Measurements from ENCODE around the gene ZBTB46. TPM values are rescaled to one million over a fixed set of nuclear protein-coding genes. Genes with fewer than 3 reads are reported as not detected.

The ZBTB46 gene
- total RNA-seq, 1 donor from 2014 or later, result 0.84 TPM

DNA sequence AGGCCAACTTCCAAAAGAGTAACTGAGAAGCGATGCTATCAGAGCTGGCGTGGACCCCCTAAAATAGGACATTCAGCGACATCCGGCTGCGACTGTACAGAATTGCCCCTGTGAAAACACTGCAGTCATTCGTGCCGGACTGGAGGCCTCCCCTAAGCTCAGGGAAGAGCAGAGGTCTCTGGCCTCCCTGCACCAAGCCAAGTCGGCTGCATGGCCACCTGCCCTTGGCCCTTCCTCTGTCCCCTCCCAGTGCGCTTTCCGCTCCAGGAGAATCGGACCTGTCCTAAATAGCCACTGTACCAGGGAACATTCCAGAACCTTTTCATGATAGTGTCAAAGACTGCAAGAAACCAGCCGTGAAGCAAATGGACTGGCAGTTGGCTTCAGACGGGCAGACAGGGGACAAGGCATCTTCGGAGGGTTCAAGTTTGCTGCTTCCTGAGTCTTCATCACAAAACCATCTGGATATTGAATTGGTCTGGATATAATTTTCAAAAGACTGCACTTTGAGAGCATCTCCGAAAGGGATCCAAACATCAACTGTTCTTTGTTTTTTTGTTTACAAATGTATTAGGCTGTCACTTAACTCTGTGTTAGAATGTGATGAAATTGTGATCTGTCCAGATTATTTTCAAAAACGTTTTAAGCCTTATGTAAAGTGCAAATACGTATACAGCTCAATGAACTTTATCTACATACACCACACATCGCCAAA is 75.0 kb downstream of the ZBTB46 start:
- no peaks in the 10 kb centered on the region for H3K36me3 Mint-ChIP-seq (ENCODE audit: low read depth)
- H3K27me3 Mint-ChIP-seq, result peaks cover 15% of the 10 kb centered on the region
- no peak for DNase-seq
- intact Hi-C loops (cut with micrococcal nuclease), result no loop called here
- peaks cover 10% of the 10 kb centered on the region for H3K4me1 Mint-ChIP-seq
- H3K27ac Mint-ChIP-seq, result peak overlapping the region; percentile 29
- H3K9me3 Mint-ChIP-seq, result no peaks in the 10 kb centered on the region
- no peak overlapping the region for H3K4me3 Mint-ChIP-seq

DNA sequence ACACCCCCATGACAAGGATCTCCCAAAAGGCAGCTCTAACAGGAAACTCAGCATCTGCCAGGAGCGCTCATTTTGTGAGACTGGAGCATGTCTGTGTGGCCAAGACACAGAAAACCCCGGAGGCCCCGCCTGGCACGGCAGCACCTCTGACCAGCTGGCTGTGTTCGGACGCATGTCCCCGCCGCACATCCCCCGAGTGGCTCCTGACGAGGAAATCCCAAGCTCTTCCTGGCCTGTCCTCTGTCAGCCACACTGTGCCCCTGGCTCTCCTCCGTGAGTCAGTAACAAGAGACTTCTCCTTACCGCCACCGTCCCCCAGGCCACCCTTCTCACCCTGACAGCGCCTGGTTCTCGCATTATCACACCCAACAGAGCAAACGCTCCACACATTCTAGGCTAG is 77.1 kb downstream of the ZBTB46 start:
- no peak overlapping the region for H3K4me3 Mint-ChIP-seq
- DNase-seq, result no peak
- H3K27me3 Mint-ChIP-seq, result peaks cover 9% of the 10 kb centered on the region
- H3K27ac Mint-ChIP-seq, result no peak overlapping the region
- intact Hi-C loops (cut with micrococcal nuclease), result no loop called here
- no peaks in the 10 kb centered on the region for H3K36me3 Mint-ChIP-seq (ENCODE audit: low read depth)
- no peaks in the 10 kb centered on the region for H3K9me3 Mint-ChIP-seq
- H3K4me1 Mint-ChIP-seq, result peaks cover 17% of the 10 kb centered on the region

DNA sequence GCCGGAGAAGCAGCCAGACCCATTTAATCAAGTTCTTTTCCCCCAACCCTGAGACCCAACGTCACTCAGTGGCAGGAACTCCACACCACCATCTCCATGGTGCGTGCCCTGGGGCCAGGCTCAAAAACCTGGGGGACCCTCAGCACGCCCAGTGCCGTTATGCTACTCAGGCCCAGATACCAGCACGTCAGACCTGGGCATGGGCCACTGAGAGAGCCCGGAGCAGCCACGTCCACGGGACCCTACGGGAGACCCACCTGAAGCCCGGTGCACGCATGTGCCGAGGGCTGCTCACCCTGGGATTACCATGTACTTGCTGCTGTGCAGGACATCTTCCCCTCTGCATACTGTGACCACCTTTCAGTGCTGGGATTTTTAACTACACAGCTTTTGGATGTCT is 77.7 kb downstream of the ZBTB46 start:
- H3K4me1 Mint-ChIP-seq, result peaks cover 17% of the 10 kb centered on the region
- no peaks in the 10 kb centered on the region for H3K9me3 Mint-ChIP-seq
- intact Hi-C loops (cut with micrococcal nuclease), result no loop called here
- H3K4me3 Mint-ChIP-seq, result no peak overlapping the region
- no peak for DNase-seq
- no peaks in the 10 kb centered on the region for H3K36me3 Mint-ChIP-seq (ENCODE audit: low read depth)
- H3K27me3 Mint-ChIP-seq, result peaks cover 8% of the 10 kb centered on the region
- no peak overlapping the region for H3K27ac Mint-ChIP-seq

DNA sequence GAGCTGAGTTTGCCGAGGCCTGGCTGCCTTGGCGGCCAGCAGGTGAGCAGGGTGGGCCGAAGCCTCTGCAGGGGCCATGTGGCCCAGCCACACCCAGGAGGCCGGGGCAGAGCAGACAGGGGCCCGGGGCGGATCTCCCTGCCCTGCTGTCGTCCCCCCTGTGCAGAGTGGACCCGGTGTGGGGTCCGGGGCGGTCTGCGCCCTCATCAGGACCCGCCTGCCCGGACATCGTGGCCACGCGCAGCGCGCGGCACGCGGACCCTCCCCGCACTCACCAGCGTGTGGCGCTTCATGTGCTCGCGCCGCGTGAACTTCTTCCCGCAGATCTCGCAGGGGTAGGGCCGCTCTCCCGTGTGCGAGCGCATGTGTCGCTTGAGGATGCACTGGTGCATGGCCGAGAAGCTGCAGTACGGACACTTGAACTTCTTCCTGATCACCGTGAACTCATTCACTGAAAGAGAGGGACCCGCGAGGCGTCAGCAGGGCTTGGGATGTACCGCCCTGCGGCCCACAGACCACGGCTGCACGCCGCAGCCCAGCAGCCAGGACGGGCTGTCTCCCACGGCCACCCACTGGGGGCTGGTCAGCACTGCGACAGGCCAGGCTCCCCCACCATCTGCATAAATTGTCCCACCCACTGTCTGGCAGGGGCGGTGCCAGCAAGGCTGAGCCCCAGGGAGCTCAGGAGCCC is 78.5 kb downstream of the ZBTB46 start:
- peaks cover 17% of the 10 kb centered on the region for H3K4me1 Mint-ChIP-seq
- H3K9me3 Mint-ChIP-seq, result no peaks in the 10 kb centered on the region
- H3K27me3 Mint-ChIP-seq, result peaks cover 6% of the 10 kb centered on the region
- no peak for DNase-seq
- no peaks in the 10 kb centered on the region for H3K36me3 Mint-ChIP-seq (ENCODE audit: low read depth)
- intact Hi-C loops (cut with micrococcal nuclease), result no loop called here
- H3K4me3 Mint-ChIP-seq, result no peak overlapping the region
- H3K27ac Mint-ChIP-seq, result no peak overlapping the region

GRCh38 chr20:63751471-63752271 is 79.4 kb downstream of the ZBTB46 start:
- DNase-seq, result peak; percentile 80
- peaks cover 15% of the 10 kb centered on the region for H3K4me1 Mint-ChIP-seq
- H3K9me3 Mint-ChIP-seq, result no peaks in the 10 kb centered on the region
- intact Hi-C loops (cut with micrococcal nuclease), result loop anchor here (1.0 kb wide), 1 partner anchor 14 kb away; no protein-coding TSS in a partner anchor
- peak overlapping the region; percentile 73 for H3K4me3 Mint-ChIP-seq
- H3K27ac Mint-ChIP-seq, result peak overlapping the region; percentile 88
- peaks cover 3% of the 10 kb centered on the region for H3K27me3 Mint-ChIP-seq
- H3K36me3 Mint-ChIP-seq (ENCODE audit: low read depth), result no peaks in the 10 kb centered on the region

- intact Hi-C loops (cut with micrococcal nuclease), result loop anchor here (1.0 kb wide), 1 partner anchor 14 kb away; no protein-coding TSS in a partner anchor
- H3K4me1 Mint-ChIP-seq, result peaks cover 11% of the 10 kb centered on the region
- peaks cover 1% of the 10 kb centered on the region for H3K27me3 Mint-ChIP-seq
- H3K4me3 Mint-ChIP-seq, result peak overlapping the region; percentile 73
- no peaks in the 10 kb centered on the region for H3K36me3 Mint-ChIP-seq (ENCODE audit: low read depth)
- no peaks in the 10 kb centered on the region for H3K9me3 Mint-ChIP-seq
- H3K27ac Mint-ChIP-seq, result peak overlapping the region; percentile 88
- DNase-seq, result peak; percentile 88
These were observed 80.1 kb downstream of the ZBTB46 start for GRCh38 chr20:63750807-63751470.

- H3K36me3 Mint-ChIP-seq (ENCODE audit: low read depth), result no peaks in the 10 kb centered on the region
- peaks cover 11% of the 10 kb centered on the region for H3K4me1 Mint-ChIP-seq
- H3K9me3 Mint-ChIP-seq, result no peaks in the 10 kb centered on the region
- DNase-seq, result no peak
- H3K4me3 Mint-ChIP-seq, result peak overlapping the region; percentile 41
- intact Hi-C loops (cut with micrococcal nuclease), result no loop called here
- H3K27ac Mint-ChIP-seq, result peak overlapping the region; percentile 67
- H3K27me3 Mint-ChIP-seq, result no peaks in the 10 kb centered on the region
These were observed 81.2 kb downstream of the ZBTB46 start for GRCh38 chr20:63749597-63750508.

DNA sequence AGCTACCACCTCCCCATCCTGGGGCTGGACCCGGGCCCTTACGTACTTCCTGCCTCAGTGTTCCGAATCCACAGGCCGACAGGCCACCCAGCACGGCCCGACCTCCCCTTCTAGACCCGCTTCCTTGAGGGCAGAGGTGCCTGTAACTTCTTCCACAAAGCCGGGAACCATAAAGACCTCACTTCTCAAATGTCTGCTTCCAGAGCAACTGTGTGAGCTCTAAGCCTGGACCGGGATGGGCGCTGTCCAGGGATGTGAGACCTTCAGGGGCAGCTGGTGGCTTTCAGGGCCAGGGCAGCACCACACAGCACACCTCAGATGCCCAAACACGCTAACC is 82.2 kb downstream of the ZBTB46 start:
- Mint-ChIP-seq H3K9me3 (no peaks in the 10 kb centered on the region), H3K27me3 (no peaks in the 10 kb centered on the region), H3K36me3 (ENCODE audit: low read depth) (no peaks in the 10 kb centered on the region), H3K4me1 (peaks cover 11% of the 10 kb centered on the region), H3K4me3 (no peak overlapping the region), H3K27ac (no peak overlapping the region)
- intact Hi-C loops (cut with micrococcal nuclease), result no loop called here
- no peak for DNase-seq

DNA sequence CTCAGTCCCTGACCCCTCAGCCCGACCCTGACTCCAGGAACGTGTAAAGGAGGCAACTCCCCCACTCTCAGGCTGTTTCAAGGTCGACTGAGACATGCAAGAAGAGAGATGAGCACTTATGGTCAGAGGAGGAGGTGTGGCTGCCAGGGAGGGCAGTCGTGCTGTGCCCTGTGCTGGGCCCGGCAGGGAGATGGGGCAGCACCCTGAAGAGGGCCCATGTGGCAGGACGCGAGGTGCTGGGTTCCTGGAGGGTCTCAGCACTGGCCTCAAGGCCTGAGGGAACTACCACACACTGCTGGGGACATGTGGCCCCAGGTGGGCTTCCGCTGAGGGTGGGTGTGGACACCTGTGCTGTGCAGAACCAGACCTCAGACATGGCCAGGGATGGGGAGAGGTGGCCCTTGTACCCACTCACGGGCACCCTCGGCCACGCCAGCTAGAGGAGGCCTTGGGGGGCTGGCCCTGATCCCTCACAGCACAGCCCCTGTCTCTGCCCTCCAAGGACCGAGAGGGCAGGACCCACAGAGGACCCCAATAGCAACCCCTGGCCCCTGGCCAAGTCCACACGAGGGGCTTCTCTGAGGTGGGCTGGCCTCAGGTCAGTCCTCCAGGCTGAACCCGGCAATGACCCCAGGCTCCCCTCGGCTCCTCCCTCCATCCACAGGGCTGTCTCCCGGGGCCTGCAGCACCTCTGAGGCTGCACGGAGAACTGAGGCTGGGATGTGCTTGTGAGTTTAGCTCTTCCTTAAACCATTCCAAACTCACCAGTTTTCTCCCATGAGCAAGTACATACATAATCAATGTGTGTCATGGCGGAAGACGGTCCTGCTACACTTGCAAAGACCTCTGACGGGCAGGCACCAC is 82.8 kb downstream of the ZBTB46 start:
- no peak overlapping the region for H3K4me3 Mint-ChIP-seq
- H3K27ac Mint-ChIP-seq, result no peak overlapping the region
- no peaks in the 10 kb centered on the region for H3K27me3 Mint-ChIP-seq
- intact Hi-C loops (cut with micrococcal nuclease), result no loop called here
- H3K36me3 Mint-ChIP-seq (ENCODE audit: low read depth), result peaks cover 3% of the 10 kb centered on the region
- peak; percentile 59 for DNase-seq
- no peaks in the 10 kb centered on the region for H3K9me3 Mint-ChIP-seq
- H3K4me1 Mint-ChIP-seq, result peaks cover 11% of the 10 kb centered on the region

- Mint-ChIP-seq H3K27me3 (no peaks in the 10 kb centered on the region), H3K4me3 (no peak overlapping the region), H3K4me1 (peaks cover 11% of the 10 kb centered on the region), H3K36me3 (ENCODE audit: low read depth) (peaks cover 3% of the 10 kb centered on the region), H3K9me3 (no peaks in the 10 kb centered on the region), H3K27ac (no peak overlapping the region)
- intact Hi-C loops (cut with micrococcal nuclease), result no loop called here
- DNase-seq, result no peak
These were observed 83.4 kb downstream of the ZBTB46 start for GRCh38 chr20:63747622-63748069.

- H3K27me3 Mint-ChIP-seq, result no peaks in the 10 kb centered on the region
- DNase-seq, result no peak
- intact Hi-C loops (cut with micrococcal nuclease), result no loop called here
- peaks cover 11% of the 10 kb centered on the region for H3K4me1 Mint-ChIP-seq
- no peaks in the 10 kb centered on the region for H3K9me3 Mint-ChIP-seq
- no peak overlapping the region for H3K27ac Mint-ChIP-seq
- no peak overlapping the region for H3K4me3 Mint-ChIP-seq
- peaks cover 3% of the 10 kb centered on the region for H3K36me3 Mint-ChIP-seq (ENCODE audit: low read depth)
These were observed 84.2 kb downstream of the ZBTB46 start for GRCh38 chr20:63746751-63747315.

Measured in activated CD4-positive, alpha-beta T cell treated with anti-CD3 and anti-CD28 coated beads, Interleukin-2, amount 10 ng/mL, durations not matched to agents 24 days and 14 days (primary cell).